A549 (cell line): Measurements from ENCODE around the gene HDDC3.

Experiments
- CEBPB ChIP-seq, 2 experiments: fragments of >200 bp in 1 of 2; sonication (Bioruptor Twin) in 1 of 2; formaldehyde crosslinking in 1 of 2; IDR thresholded peaks; 2 replicates each; pipeline ENCODE4 v1.6.1; 2012 to 2016
- POLR2A ChIP-seq: IDR thresholded peaks from 2 replicates; pipeline ENCODE4 v1.6.1; 2012; ENCODE audit warnings: mild to moderate bottlenecking, low read length
- RAD21 ChIP-seq, 2 experiments: fragments of >200 bp in 1 of 2; sonication (Bioruptor Twin) in 1 of 2; formaldehyde crosslinking in 1 of 2; IDR thresholded peaks in 1 of 2; conservative IDR thresholded peaks in 1 of 2; 2 replicates in 1 of 2; 3 replicates in 1 of 2; pipeline ENCODE4 v1.6.1; 2012 to 2018; ENCODE audit warnings: inconsistent platforms in 1 of 2
- RNF2 ChIP-seq: fragments of 200-600 bp; sonication (generic); IDR thresholded peaks from 2 replicates; pipeline ENCODE4 v1.6.1; 2016; ENCODE audit warnings: low read depth, mild to moderate bottlenecking, antibody characterized with exemption, moderate library complexity, borderline replicate concordance
- TP53 ChIP-seq: fragments of 250-450 bp; sonication (Bioruptor Pico); IDR thresholded peaks from 2 replicates; pipeline ENCODE4 v1.5.0; 2021; ENCODE audit warnings: mild to moderate bottlenecking, moderate library complexity
- ZC3H11A ChIP-seq: fragments of 450-650 bp; IDR thresholded peaks from 2 replicates; pipeline ENCODE4 v1.6.1; 2014; ENCODE audit warnings: antibody characterized with exemption, mild to moderate bottlenecking
- TF ChIP-seq, protein P1 (sequence below): fragments of >200 bp; sonication (Bioruptor Twin); formaldehyde crosslinking; IDR thresholded peaks from 3 replicates; pipeline ENCODE4 v1.5.1; 2016

GRCh38 chr15:90880381-90881145, 51.8 kb downstream of the HDDC3 start:
- TF ChIP-seq, protein P1, sequence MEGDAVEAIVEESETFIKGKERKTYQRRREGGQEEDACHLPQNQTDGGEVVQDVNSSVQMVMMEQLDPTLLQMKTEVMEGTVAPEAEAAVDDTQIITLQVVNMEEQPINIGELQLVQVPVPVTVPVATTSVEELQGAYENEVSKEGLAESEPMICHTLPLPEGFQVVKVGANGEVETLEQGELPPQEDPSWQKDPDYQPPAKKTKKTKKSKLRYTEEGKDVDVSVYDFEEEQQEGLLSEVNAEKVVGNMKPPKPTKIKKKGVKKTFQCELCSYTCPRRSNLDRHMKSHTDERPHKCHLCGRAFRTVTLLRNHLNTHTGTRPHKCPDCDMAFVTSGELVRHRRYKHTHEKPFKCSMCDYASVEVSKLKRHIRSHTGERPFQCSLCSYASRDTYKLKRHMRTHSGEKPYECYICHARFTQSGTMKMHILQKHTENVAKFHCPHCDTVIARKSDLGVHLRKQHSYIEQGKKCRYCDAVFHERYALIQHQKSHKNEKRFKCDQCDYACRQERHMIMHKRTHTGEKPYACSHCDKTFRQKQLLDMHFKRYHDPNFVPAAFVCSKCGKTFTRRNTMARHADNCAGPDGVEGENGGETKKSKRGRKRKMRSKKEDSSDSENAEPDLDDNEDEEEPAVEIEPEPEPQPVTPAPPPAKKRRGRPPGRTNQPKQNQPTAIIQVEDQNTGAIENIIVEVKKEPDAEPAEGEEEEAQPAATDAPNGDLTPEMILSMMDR, result no peak
- TF ChIP-seq POLR2A (no peak), RAD21 (conservative IDR thresholded peaks at IDR 0.05 in 1 of 2, IDR thresholded peaks at IDR 0.05 in 1 of 2) (no peak), RNF2 (no peak), CEBPB (IDR thresholded peaks at IDR 0.05) (no peak), TP53 (CRISPR knock-in tag) (no peak), ZC3H11A (no peak)
